ENCODE measurements around the gene PPP4R2.
"Not testable (repeated sequence)": the region's sequence is repeated elsewhere in the genome, so short reads cannot be mapped to it uniquely, and the experiment has no call there.

Gene PPP4R2

DNA sequence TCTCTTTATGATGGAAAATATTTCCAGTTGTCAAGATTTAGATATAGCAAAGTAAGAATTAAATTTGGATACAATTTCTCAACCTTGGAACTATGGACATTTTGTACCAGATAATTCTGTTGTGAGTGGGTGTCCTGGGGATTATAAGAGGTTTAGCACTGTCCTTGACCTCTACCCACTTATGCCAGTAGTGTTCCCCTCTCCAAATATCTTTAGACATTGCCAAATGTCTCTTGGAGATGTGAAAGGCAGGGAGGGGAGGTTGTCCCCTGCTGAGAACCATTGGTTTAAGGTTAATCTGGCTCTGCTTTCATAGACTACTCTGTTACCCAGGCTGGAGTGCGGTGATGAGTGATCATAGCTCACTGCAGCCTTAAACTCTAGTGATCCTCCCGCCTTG lies 64.8 kb downstream of the PPP4R2 start, which contains the start of gene EBLN2:
Gene EBLN2, plus strand, starts transcription at position 244 of the 400 bp plus-strand sequence. CDS start 423 bp downstream, outside the sequence.
- Mint-ChIP-seq H3K4me3 (no peak within 1 kb of the TSS), H3K27me3 (no peaks in the 10 kb centered on the region), H3K4me1 (ENCODE audit: low read depth) (peaks cover 6% of the 10 kb centered on the region), H3K36me3 (ENCODE audit: low read depth) (peaks cover 53% of the 10 kb centered on the region), H3K27ac (no peak within 1 kb of the TSS), H3K9me3 (no peaks in the 10 kb centered on the region)

DNA sequence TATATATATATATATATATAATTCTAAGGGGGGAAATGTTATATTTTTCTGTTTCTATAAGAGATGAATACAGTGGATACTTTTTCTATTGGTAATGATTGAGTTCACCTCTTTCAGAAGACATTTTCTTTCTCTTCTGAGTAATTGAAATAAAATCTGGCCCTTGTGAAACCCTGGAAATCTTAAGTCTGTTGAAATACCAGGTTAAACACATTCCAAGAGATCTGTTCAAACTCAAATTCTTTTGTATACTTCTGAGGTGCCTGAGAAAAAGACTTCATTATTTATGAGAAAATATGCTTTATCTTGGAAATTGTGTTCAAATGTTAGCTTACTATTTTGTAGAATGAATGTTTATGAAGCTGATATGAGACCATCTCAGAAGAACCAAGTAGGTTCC lies 69.6 kb downstream of the PPP4R2 start:
- H3K27ac Mint-ChIP-seq; H3K27me3 Mint-ChIP-seq; H3K4me3 Mint-ChIP-seq; H3K4me1 Mint-ChIP-seq (ENCODE audit: low read depth); H3K9me3 Mint-ChIP-seq: not testable (repeated sequence)
- peaks cover 37% of the 10 kb centered on the region for H3K36me3 Mint-ChIP-seq (ENCODE audit: low read depth)

DNA sequence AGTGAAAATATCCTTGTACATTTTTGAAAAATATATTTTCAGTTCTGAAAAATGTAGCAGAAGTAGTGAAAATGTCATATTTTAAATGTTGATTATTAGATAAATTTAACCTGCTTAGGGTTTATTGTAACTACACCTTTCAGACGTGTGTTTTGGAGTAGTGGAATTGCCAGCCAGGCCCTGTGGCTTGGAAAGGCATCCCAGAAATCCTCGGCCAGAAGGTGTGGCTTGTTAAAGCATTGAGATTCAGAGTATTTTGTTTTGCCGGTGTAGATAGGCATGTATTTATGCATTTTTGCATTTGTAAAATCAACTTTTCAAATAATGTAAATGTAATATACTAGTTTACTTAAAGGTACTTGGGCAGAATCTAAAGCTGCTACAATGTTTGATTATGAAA lies 71.8 kb downstream of the PPP4R2 start:
- no peak overlapping the region for H3K27ac Mint-ChIP-seq

DNA sequence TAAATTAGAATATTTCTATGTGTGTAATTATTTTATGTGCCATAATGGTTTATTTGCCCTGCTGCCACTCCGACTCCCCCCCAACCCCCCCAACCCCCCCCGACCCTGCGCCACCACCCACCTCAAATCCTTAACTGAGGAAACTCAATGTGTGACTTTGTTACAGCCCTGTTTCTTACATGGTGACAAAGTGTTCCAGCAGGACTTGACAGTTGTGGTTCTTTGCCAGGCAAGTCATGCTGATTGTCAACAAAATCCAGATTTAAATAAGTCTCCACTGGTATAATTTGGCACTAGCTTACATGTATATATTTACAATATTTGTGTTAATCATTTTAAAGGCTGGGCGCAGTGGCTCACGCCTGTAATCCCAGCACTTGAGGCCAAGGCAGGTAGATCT lies 72.6 kb downstream of the PPP4R2 start:
- Mint-ChIP-seq H3K27me3 (no peaks in the 10 kb centered on the region), H3K4me1 (ENCODE audit: low read depth) (peaks cover 30% of the 10 kb centered on the region), H3K27ac (no peak overlapping the region), H3K4me3 (no peak overlapping the region), H3K36me3 (ENCODE audit: low read depth) (peaks cover 24% of the 10 kb centered on the region), H3K9me3 (no peaks in the 10 kb centered on the region)

More for the DNA sequence above, 71.8 kb downstream of the PPP4R2 start:
- Mint-ChIP-seq H3K4me1 (ENCODE audit: low read depth) (peaks cover 30% of the 10 kb centered on the region), H3K4me3 (no peak overlapping the region), H3K27me3 (no peaks in the 10 kb centered on the region), H3K36me3 (ENCODE audit: low read depth) (peaks cover 29% of the 10 kb centered on the region), H3K9me3 (no peaks in the 10 kb centered on the region)

DNA sequence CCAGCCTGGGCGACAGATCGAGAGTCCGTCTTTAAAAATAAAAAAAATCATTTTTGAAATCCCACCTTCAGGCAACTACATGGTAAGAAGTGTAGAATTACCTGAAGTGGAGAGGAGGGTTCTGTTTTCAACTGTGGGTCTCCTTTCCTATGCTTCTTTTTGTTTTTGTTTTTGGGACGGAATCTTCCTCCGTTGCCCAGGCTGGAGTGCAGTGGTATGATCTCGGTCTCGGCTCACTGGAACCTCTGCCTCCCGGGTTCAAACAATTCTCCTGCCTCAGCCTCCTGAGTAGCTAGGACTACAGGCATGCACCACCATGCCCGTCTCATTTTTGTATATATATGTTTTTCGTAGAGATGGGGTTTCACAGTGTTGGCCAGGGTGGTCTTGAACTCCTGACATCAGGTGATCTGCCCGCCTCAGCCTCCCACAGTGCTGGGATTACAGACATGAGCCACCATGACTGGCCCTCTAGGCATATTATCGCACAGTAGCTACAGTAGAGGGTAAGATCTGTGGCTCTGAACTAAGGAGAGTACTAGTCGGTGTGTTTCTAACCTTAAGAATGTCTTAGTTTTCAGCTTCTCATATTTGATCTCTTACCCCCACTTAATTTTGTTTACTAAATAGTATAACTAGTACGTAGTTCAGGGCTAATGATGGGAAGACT lies 73.3 kb downstream of the PPP4R2 start:
- peaks cover 30% of the 10 kb centered on the region for H3K4me1 Mint-ChIP-seq (ENCODE audit: low read depth)
- H3K27ac Mint-ChIP-seq, result no peak overlapping the region
- peaks cover 16% of the 10 kb centered on the region for H3K36me3 Mint-ChIP-seq (ENCODE audit: low read depth)
- H3K9me3 Mint-ChIP-seq, result no peaks in the 10 kb centered on the region
- no peaks in the 10 kb centered on the region for H3K27me3 Mint-ChIP-seq
- H3K4me3 Mint-ChIP-seq, result no peak overlapping the region

DNA sequence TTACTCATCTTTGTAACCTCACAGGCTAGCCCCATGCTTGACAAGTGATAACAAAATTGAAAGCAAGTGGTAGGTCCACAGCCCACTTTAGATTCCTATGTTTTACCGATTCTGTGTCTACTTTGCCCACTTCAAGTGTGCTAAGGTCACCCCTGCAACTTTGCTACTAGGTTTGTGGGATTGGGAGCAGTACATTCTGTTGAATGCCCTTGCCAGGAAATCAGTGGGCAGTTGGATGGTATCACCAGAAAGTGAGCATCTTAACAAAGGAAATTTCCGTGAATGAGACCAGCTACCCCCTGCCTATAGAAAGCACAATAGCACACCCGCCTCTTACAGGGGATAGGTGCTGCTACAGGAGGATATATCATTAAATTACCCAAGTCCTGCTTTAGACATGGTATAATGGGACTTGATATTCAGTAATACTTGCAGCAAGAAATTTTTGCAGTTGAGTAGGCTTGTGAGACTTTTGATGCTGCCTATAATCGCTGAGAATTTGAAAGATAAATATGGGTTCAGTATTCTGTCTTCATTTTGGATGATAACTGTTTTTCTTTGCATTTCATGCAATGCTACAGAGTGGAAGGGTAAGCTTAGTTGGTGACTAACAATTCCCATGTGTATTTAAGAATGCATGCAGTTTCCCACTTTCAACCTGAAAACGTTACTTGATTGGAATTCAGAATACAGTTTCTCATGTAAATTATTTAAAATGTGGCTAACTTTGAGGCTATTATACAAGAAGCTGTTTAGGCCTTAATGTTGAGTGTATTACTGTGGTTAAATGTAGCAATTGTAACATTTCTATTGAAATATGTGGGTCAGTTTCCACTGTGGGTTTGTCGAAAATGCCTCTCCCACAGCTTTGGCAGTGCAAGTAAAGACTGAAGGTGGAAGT lies 74.3 kb downstream of the PPP4R2 start:
- Mint-ChIP-seq H3K27ac (no peak overlapping the region), H3K36me3 (ENCODE audit: low read depth) (peaks cover 6% of the 10 kb centered on the region), H3K4me3 (no peak overlapping the region), H3K27me3 (no peaks in the 10 kb centered on the region), H3K4me1 (ENCODE audit: low read depth) (peaks cover 30% of the 10 kb centered on the region), H3K9me3 (no peaks in the 10 kb centered on the region)

DNA sequence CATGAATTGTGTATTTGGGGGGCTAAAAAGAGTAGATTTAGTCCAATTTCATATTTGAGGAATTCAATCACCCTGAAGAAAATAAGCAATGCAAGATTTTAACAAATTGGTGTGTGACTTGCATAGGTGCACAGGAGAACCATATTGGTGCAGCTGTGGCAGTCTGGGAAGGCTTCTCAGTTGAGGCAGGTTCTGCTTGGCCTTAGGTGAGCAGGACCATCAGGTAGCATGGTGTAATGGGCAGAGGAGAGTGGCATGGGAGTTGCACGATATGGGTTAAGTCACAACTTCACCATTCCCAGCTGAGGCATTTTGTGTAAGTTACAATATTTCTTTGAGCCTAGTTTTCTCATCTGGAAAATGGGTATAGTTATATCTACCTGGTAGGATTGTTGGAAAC lies 75.3 kb downstream of the PPP4R2 start:
- H3K9me3 Mint-ChIP-seq, result no peaks in the 10 kb centered on the region
- H3K36me3 Mint-ChIP-seq (ENCODE audit: low read depth), result no peaks in the 10 kb centered on the region
- no peak overlapping the region for H3K4me3 Mint-ChIP-seq
- peaks cover 30% of the 10 kb centered on the region for H3K4me1 Mint-ChIP-seq (ENCODE audit: low read depth)
- H3K27me3 Mint-ChIP-seq, result no peaks in the 10 kb centered on the region
- no peak overlapping the region for H3K27ac Mint-ChIP-seq

DNA sequence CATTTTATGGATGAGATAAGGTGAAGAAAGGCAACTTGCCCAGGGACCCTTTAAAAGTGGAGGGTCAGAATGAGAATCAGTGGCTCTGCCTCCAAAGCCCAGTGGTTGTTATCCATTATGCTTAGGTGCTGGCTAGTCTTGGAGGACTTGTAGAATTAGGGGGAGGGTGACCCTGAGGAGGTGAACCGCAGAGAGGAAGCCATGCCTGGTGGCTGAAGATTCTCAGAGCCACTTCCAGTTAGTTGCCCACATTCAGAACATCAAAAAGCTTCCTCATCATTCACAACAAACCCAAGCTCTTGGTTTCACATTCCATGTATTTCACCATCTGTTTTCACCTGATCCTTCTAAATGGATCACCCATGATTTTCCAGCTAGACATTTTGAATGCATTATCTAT lies 76.0 kb downstream of the PPP4R2 start:
- H3K4me3 Mint-ChIP-seq, result no peak overlapping the region

DNA sequence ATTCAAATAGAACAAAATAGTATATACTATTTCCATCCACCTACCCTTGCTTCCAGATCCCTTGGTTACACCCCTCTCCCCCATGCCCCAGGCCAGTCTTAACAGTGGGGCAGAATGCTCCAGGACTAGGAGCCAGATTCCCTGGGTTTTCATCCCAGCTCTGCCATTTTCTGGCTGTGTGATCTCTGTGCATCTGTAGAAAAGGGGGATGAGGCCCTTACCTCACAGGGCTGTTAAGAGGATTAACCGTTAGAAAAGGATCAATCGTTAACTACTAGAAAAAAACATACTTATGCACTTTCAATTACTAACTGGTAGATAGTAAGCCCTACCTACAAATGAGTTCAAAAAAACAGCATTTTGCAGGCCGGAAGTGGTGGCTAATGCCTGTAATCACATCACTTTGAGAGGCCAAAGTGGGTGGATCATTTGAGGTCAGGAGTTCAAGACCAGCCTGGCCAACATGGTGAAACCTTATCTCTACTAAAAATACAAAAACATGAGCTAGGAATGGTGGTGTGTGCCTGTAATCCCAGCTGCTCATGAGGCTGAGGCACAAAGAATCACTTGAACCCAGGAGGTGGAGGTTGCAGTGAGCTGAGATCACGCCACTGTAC lies 76.6 kb downstream of the PPP4R2 start:
- Mint-ChIP-seq H3K27ac (no peak overlapping the region), H3K4me3 (no peak overlapping the region), H3K36me3 (ENCODE audit: low read depth) (no peaks in the 10 kb centered on the region), H3K9me3 (no peaks in the 10 kb centered on the region), H3K27me3 (no peaks in the 10 kb centered on the region), H3K4me1 (ENCODE audit: low read depth) (peaks cover 30% of the 10 kb centered on the region)

More for the DNA sequence above, 76.0 kb downstream of the PPP4R2 start:
- Mint-ChIP-seq H3K4me1 (ENCODE audit: low read depth) (peaks cover 30% of the 10 kb centered on the region), H3K9me3 (no peaks in the 10 kb centered on the region), H3K36me3 (ENCODE audit: low read depth) (no peaks in the 10 kb centered on the region), H3K27me3 (no peaks in the 10 kb centered on the region), H3K27ac (no peak overlapping the region)

DNA sequence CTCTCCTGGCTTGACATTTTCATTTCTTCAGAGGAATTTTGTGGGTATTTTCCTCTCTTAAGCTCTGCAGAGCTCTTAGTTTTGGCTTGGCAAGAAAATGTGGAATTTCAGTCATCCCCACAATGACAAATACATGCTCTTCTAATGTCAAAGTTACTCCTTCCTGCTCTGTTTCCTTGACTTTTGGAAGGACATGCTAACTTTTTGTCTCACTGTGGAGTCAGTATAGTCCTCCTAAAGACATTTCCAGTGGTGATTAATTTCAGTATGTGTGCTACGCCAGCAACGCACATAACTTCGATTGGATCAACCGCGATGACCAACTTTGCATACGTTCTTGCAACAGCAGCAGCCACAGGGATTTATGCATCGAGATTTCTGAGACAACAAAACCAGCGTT lies 78.2 kb downstream of the PPP4R2 start:
- Mint-ChIP-seq H3K36me3 (ENCODE audit: low read depth) (no peaks in the 10 kb centered on the region), H3K9me3 (no peaks in the 10 kb centered on the region), H3K27ac (no peak overlapping the region), H3K4me1 (ENCODE audit: low read depth) (peaks cover 30% of the 10 kb centered on the region), H3K27me3 (no peaks in the 10 kb centered on the region), H3K4me3 (no peak overlapping the region)

DNA sequence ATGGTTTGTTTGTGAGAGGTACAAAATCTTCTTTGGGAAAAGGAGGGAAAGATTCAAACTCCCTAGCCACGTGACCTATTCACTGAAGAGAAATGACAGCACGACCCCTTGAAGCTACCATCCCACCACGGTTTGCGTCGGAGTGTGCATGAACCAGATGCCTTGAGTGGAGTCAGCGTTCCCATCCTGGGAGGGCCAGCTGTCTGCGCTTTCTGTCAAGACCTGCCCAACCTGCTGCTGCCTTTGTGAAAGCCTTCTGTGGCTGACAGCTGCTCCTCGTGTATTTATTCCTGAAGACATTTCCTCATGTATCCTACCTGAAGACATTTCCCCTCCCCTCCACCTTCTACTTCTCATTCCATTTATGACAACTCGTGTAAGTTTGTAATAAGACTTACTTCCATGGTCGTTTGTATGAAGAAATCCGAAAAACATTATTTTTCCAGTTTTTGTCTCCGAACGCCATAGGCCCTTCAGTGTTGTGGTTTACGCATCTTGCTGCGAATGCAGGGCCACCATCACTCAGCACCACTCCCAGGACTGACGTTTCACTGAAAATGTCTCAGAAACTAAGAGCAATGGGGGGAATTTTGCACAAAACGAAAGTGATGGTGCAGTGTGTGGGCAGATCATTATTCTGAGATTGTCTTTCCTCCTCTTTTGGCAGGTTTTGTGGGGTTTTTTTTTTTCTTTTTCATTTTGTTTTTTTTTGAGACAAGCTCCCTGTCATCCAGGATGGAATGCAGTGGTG lies 83.8 kb downstream of the PPP4R2 start:
- H3K27ac Mint-ChIP-seq, result no peak overlapping the region
- peaks cover 3% of the 10 kb centered on the region for H3K4me1 Mint-ChIP-seq (ENCODE audit: low read depth)
- no peaks in the 10 kb centered on the region for H3K27me3 Mint-ChIP-seq
- H3K4me3 Mint-ChIP-seq, result no peak overlapping the region
- no peaks in the 10 kb centered on the region for H3K9me3 Mint-ChIP-seq
- no peaks in the 10 kb centered on the region for H3K36me3 Mint-ChIP-seq (ENCODE audit: low read depth)

DNA sequence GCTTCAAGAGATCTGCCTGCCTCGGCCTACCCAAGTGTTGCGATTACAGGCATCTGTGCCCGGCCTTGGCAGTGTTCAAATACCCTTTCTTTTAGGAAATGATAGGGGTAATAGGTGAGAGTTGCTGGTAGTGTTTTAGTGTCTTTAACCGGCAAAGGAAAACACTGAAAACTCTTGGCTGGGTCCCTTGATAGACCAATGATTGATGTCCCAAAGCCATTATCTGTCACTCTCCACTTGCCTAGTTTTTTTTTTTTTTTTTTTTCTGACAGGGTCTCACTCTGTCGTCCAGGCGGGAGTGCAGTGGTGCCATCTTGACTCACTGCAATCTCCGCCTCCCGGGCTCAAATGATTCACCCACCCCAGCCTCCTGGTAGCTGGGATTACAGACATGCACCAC lies 84.5 kb downstream of the PPP4R2 start:
- no peak overlapping the region for H3K4me3 Mint-ChIP-seq
- H3K9me3 Mint-ChIP-seq, result no peaks in the 10 kb centered on the region
- peaks cover 6% of the 10 kb centered on the region for H3K4me1 Mint-ChIP-seq (ENCODE audit: low read depth)
- H3K27ac Mint-ChIP-seq, result no peak overlapping the region
- H3K27me3 Mint-ChIP-seq, result no peaks in the 10 kb centered on the region
- no peaks in the 10 kb centered on the region for H3K36me3 Mint-ChIP-seq (ENCODE audit: low read depth)

DNA sequence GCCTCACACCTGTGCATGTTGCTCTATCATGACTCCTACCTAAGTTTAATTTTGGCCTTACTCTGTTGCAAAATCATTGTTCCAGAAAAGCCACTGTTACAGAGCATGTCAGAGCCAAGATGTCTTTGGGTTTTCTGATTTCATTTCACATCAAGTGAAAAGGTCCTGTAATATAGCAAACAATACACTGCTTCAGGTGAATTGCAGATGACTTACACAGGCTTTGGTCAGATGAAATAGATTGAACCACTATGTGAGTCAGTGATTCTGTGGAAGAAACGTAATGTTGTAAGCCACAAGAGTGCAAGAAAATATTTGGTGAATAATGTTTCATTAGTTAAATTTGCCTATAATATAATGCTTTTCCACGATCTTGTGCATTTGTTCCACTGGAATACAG lies 87.6 kb downstream of the PPP4R2 start:
- Mint-ChIP-seq H3K36me3 (ENCODE audit: low read depth) (no peaks in the 10 kb centered on the region), H3K27ac (no peak overlapping the region), H3K27me3 (no peaks in the 10 kb centered on the region), H3K4me3 (no peak overlapping the region), H3K4me1 (ENCODE audit: low read depth) (peaks cover 9% of the 10 kb centered on the region), H3K9me3 (no peaks in the 10 kb centered on the region)

DNA sequence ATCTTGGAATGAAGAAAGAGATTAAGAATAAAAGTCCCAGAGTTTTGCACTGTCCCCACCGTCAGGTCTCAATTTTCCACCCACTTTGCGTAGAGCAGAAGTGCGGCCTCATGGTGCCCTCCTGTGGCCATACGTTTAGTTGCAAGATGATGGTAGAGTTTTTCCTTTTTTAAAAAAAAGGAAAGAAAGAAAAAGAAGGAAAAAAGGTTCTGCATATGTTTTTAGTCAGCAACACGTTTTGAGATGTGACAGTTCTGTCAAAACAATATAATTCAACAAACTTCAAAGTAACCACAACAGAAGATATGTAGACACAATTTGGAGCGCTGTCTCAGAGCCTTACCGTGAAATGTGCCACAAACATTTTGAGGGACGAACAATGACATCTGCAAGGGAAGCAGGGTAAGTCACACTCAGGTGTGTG lies 89.5 kb downstream of the PPP4R2 start:
- H3K27ac Mint-ChIP-seq, result no peak overlapping the region
- no peaks in the 10 kb centered on the region for H3K9me3 Mint-ChIP-seq
- H3K27me3 Mint-ChIP-seq, result no peaks in the 10 kb centered on the region
- H3K4me3 Mint-ChIP-seq, result peak overlapping the region; percentile 21
- no peaks in the 10 kb centered on the region for H3K36me3 Mint-ChIP-seq (ENCODE audit: low read depth)
- H3K4me1 Mint-ChIP-seq (ENCODE audit: low read depth), result peaks cover 6% of the 10 kb centered on the region

Measured in stimulated activated naive CD8-positive, alpha-beta T cell treated with anti-CD3 and anti-CD28 coated beads, Interleukin-15, Interleukin-2, amounts not matched to agents 100 ng/mL and 50 ng/mL, for 24 hours (primary cell).